Renal cortex interstitium (tissue), 15 donors: ENCODE measurements around the gene ADORA3. TPM values are rescaled to one million over a fixed set of nuclear protein-coding genes. Genes with fewer than 3 reads are reported as not detected.
"Not testable (repeated sequence)": the region's sequence is repeated elsewhere in the genome, so short reads cannot be mapped to it uniquely, and the experiment has no call there.

Source experiments
- DNase-seq, 11 donors: peaks; one replicate each; pipeline ENCODE4 v3.0.0-alpha.2; 2013; ENCODE audit warnings: low read depth in 9 of 11, low spot score in 4 of 11; ENCODE audit errors: extremely low read depth in 1 of 11
- long read RNA-seq, 16 experiments: transcript quantifications; one replicate each; lab custom pipeline, GENCODE V29; 2026
- polyA plus RNA-seq, 3 donors: library from polyadenylated mRNA; unstranded; fragments of 120-200 nt; gene quantifications; one replicate each; pipeline ENCODE4 v1.2.1, GENCODE V29; 2013; ENCODE audit not compliant: insufficient read length in 3 of 3

The ADORA3 gene
- 1 to 10 TPM in 1 of 3 donors, under 1 TPM in 2; 0.50 to 1.1 (median 0.50) TPM for polyA plus RNA-seq
- long read RNA-seq, donor 1, result 0 reads
- long read RNA-seq, donor 2, result 0 reads
- long read RNA-seq, donor 3, result 0 reads
- long read RNA-seq, donor 4, result 0 reads
- long read RNA-seq, donor 5, result 0 reads
- long read RNA-seq, donor 6, result 0 reads
- long read RNA-seq, donor 7, partial matches to known transcripts, result 0 of 1 reads
- long read RNA-seq, donor 7, other reads (novel, unspliced or antisense), result 0 of 1 reads
- long read RNA-seq, donor 8, result 0 reads
- long read RNA-seq, donor 9, result 0 reads
- long read RNA-seq, donor 10, result 0 reads
- long read RNA-seq, donor 11, result 0 reads
- long read RNA-seq, donor 12, result 0 reads
- long read RNA-seq, donor 13, result 0 reads
- long read RNA-seq, donor 14, result 0 reads
- long read RNA-seq, donor 15, result 0 reads
- long read RNA-seq, donor 16, result 0 reads

GRCh38 chr1:111503585-111504060 lies at the start of gene ADORA3, which contains the start of gene TMIGD3:
Gene ADORA3, minus strand, starts transcription at chr1:111503633. Its CDS starts 279 bp downstream, at chr1:111503354.
Gene TMIGD3, minus strand, starts transcription at chr1:111503633. Its CDS starts 279 bp downstream, at chr1:111503354.
- DNase-seq, result no peak

- no peak for DNase-seq
Observed at GRCh38 chr1:111553196-111553595, 49.8 kb upstream of the ADORA3 start.

GRCh38 chr1:111552587-111552986 lies 49.2 kb upstream of the ADORA3 start:
- DNase-seq, result no peak

- DNase-seq, result no peak
Observed at GRCh38 chr1:111551623-111552411, 48.4 kb upstream of the ADORA3 start.

GRCh38 chr1:111547786-111548185 lies 44.4 kb upstream of the ADORA3 start:
- not testable (repeated sequence) for DNase-seq

- DNase-seq, result no peak
Observed at GRCh38 chr1:111542187-111542586, 38.8 kb upstream of the ADORA3 start.

GRCh38 chr1:111541721-111542120 lies 38.3 kb upstream of the ADORA3 start:
- peak in 1 of 11 donors; percentile 3 for DNase-seq

GRCh38 chr1:111540928-111541327 lies 37.5 kb upstream of the ADORA3 start:
- no peak for DNase-seq

- DNase-seq, result no peak
Observed at GRCh38 chr1:111538343-111539025, 35.1 kb upstream of the ADORA3 start.

- DNase-seq, result peak in 1 of 11 donors; percentile 28
Observed at GRCh38 chr1:111535256-111536191, 32.1 kb upstream of the ADORA3 start.

- DNase-seq, result no peak
Observed at GRCh38 chr1:111520053-111520452, 16.6 kb upstream of the ADORA3 start.

GRCh38 chr1:111517469-111518225 lies 14.2 kb upstream of the ADORA3 start:
- DNase-seq, result no peak

GRCh38 chr1:111516005-111516535 lies 12.6 kb upstream of the ADORA3 start:
- peak in 8 of 11 donors; percentile 21 to 54 (median 40) for DNase-seq

- DNase-seq, result peak in 3 of 11 donors; percentile 17 to 25 (median 25)
Observed at GRCh38 chr1:111515291-111516004, 12.0 kb upstream of the ADORA3 start.

GRCh38 chr1:111513410-111514020 lies 10.1 kb upstream of the ADORA3 start:
- DNase-seq, result no peak

- no peak for DNase-seq
Observed at GRCh38 chr1:111512931-111513330, 9.5 kb upstream of the ADORA3 start.
